Measurements from ENCODE around the gene IGSF9B. TPM values are rescaled to one million over a fixed set of nuclear protein-coding genes. Genes with fewer than 3 reads are reported as not detected.

IGSF9B gene
- total and polyA plus RNA-seq, 10 of the 15 experiments (the other 5 are each of a cell fraction or from before 2014, with no cell fraction given): 0.03 to 3.7 (median 0.20) TPM; not detected in 2

GRCh38 chr11:133977067-133977677 is 20.4 kb upstream of the IGSF9B start (continued):
- TF ChIP-seq, protein P1, sequence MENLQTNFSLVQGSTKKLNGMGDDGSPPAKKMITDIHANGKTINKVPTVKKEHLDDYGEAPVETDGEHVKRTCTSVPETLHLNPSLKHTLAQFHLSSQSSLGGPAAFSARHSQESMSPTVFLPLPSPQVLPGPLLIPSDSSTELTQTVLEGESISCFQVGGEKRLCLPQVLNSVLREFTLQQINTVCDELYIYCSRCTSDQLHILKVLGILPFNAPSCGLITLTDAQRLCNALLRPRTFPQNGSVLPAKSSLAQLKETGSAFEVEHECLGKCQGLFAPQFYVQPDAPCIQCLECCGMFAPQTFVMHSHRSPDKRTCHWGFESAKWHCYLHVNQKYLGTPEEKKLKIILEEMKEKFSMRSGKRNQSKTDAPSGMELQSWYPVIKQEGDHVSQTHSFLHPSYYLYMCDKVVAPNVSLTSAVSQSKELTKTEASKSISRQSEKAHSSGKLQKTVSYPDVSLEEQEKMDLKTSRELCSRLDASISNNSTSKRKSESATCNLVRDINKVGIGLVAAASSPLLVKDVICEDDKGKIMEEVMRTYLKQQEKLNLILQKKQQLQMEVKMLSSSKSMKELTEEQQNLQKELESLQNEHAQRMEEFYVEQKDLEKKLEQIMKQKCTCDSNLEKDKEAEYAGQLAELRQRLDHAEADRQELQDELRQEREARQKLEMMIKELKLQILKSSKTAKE (IDR thresholded peaks at IDR 0.05; ENCODE audit: low read depth, poor library complexity, severe bottlenecking): no peak
- TF ChIP-seq RB1 (IDR thresholded peaks at IDR 0.05; ENCODE audit: borderline replicate concordance): no peak
- no peak for TF ChIP-seq SMAD5 (IDR thresholded peaks at IDR 0.05; ENCODE audit: low read depth)
- TF ChIP-seq ATF7 (IDR thresholded peaks at IDR 0.05; ENCODE audit: low read depth): no peak
- TF ChIP-seq SUZ12 (IDR thresholded peaks at IDR 0.05; ENCODE audit: unreplicated experiment): no peak
- no peak for TF ChIP-seq NR2C2 (IDR thresholded peaks at IDR 0.05; ENCODE audit: borderline replicate concordance, control insufficient read depth, insufficient read length, low read depth)
- no peak for TF ChIP-seq CBX5 (IDR thresholded peaks at IDR 0.05; ENCODE audit: low read depth)
- peak; percentile 36 for TF ChIP-seq SP1 (IDR thresholded peaks at IDR 0.05; ENCODE audit: low read depth, low read length)

DNA sequence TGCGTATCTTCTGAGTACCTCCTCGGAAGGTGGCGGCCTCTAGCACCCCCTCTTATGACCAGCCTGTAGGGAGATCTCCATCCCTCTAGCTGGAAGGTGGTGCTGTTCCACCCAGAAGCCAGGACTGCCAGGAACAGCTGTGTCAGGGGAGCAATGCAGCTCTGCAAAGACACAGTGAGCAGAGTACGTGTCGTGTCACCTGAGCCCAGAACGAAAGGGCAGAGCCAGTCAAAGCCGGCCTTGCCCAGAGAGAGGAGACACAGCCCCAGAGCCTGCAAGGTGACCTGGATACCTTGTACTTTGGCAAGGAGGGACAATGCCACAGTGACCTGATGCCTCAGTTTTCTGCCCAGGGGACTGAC is 18.7 kb upstream of the IGSF9B start:
- RAD21 ChIA-PET (ENCODE audit: unreplicated experiment): no interaction called here
- POLR2A ChIA-PET: no interaction called here
- CTCF ChIA-PET: no interaction called here
- SMC1A ChIA-PET (ENCODE audit: uncharacterized antibody, unreplicated experiment): no interaction called here
- Histone ChIP-seq H3K27me3 (replicated peaks in 1 of 2; ENCODE audit: control insufficient read depth in 2 of 2, insufficient read depth in 2 of 2, low read length in 1 of 2) (no peaks in the 10 kb centered on the region; a peak in 1 of 4 replicates), H3K27ac (ENCODE audit: control insufficient read depth, insufficient read depth) (no peak overlapping the region), H3K36me3 (ENCODE audit: control insufficient read depth in 2 of 2, insufficient read depth in 2 of 2, low read length in 1 of 2) (no peaks in the 10 kb centered on the region), H3K4me3 (no peak overlapping the region), H3K4me2 (ENCODE audit: control insufficient read depth, insufficient read depth) (no peak overlapping the region), H4K20me1 (ENCODE audit: control insufficient read depth, insufficient read depth) (no peaks in the 10 kb centered on the region), H3K4me1 (ENCODE audit: control insufficient read depth, insufficient read depth, low read length) (peaks cover 21% of the 10 kb centered on the region), H3K79me2 (ENCODE audit: control insufficient read depth, insufficient read depth, low read length) (no peaks in the 10 kb centered on the region), H3K9ac (ENCODE audit: control insufficient read depth, insufficient read depth, low read length) (no peak overlapping the region), H2AFZ (ENCODE audit: control insufficient read depth, low read depth, low read length) (no peak overlapping the region), H3K9me3 (replicated peaks; ENCODE audit: control insufficient read depth, insufficient read depth, low read length) (no peaks in the 10 kb centered on the region)
- TF ChIP-seq EZH2 (IDR thresholded peaks at IDR 0.05; ENCODE audit: borderline replicate concordance, control insufficient read depth, low read depth, low read length) (no peak), RBBP5 (conservative IDR thresholded peaks at IDR 0.05) (no peak)
- 77% methylated on average over 7 of the region's 7 CpGs for WGBS (ENCODE audit: insufficient coverage, insufficient replicate concordance, low lambda C conversion rate, missing lambda C conversion rate)
- FAIRE-seq: no peak
- in situ Hi-C loops (cut with MboI): no loop called here
- intact Hi-C loops (cut with micrococcal nuclease; ENCODE audit: unreplicated experiment): no loop called here
- BruUV-seq (replicated peaks): no TSS peak
- no peak for ATAC-seq
- no peak for DNase-seq (ENCODE audit: low read depth, low spot score)
